T47D (cell line): ENCODE measurements around the gene OPN3.
A peak's percentile ranks its signal among the peaks of the same experiment; 100 is the strongest.

ENCODE experiments used
- DNase-seq, 2 experiments: peaks; one replicate each; pipeline versions ENCODE4 v3.0.0 to v3.0.0-alpha.2; 2011 to 2012; ENCODE audit warnings: low read depth in 1 of 2, low spot score in 1 of 2
- JUND ChIP-seq: IDR thresholded peaks from 2 replicates; pipeline ENCODE4 v1.6.1; 2012; ENCODE audit warnings: low read depth
- in situ Hi-C: cut with HindIII; loops from 2 replicates; pipeline ENCODE4 v1.10.0; 2016; ENCODE audit warnings: low sequenced_read_pairs, low pct_unique_long_range_greater_than_20kb

The OPN3 gene

DNA sequence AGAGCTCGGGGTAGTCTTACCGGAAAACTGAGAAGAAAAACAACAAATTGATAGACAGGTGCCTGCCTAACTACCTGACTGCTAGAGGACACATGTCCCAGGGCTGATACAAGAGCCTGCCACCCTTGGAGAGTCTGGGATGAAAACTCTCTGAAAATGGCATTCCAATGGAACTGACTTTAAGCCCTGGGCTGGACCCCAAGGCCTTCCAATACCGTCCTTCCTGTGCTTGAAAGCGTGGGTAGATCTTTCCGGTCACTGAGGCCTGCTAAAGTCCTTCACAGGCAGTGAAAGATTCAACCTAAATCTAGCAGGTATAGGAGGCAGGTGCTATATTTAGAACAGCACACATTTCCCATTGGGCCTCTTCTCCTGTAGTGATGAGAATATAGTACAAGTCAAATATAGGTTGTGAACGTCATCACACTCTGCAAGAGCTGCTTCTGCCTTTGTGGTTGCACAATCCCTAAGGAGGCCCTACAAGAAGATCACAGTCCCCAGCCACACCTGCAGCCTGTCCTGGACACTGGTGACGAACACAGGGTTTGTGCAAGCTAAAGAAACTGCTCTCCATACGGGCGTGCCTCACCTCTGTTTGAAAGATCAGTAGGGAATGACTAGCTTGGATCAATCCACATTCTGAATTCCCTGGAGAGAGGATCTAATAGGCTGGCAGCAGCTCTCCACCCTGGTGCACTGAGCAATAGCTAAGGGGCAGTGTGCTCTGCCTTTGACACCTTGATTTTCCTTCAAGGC, 876 bp upstream of the OPN3 start:
- no peak for TF ChIP-seq JUND
- DNase-seq = peak in 1 of 2 experiments; percentile 36
- in situ Hi-C loops = no loop called here

- in situ Hi-C loops = no loop called here
- TF ChIP-seq JUND = no peak
- peak; percentile 56 to 62 for DNase-seq
These were observed 483 bp downstream of the OPN3 start for GRCh38 chr1:241639623-241640148.

DNA sequence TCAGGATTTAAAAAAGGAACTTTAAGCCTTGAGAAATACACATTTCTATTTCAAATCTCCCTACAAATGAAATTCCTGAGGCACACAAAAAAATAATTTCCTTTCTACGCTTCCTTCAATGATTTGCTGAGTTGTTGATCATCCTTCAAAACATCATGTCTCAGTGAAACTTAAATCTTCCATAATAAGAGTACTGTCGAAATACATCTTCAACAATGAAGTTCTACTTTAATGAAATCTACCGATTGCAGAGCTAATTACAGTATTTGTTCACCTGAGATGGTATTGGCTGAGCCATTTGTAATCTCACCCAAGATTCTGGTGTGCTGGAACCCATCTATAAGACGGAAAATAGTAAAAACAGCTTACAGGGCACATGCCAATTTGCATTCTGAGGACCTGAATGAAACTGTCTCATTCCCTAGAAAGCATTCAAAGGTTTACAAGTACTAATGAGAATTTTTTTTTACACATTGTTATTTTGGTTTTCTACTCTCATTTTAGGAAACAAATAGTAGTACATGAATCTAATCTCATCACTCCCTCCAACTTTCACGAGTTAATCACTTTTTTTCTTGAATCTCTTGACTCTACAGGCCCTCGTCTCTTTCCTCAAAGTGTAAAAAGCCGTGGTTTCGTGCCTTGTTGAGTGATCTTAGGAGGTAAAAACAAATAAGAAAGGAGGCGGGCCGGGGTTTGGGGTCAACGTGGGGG, 1.1 kb downstream of the OPN3 start:
- DNase-seq = no peak
- TF ChIP-seq JUND = no peak
- in situ Hi-C loops = no loop called here

DNA sequence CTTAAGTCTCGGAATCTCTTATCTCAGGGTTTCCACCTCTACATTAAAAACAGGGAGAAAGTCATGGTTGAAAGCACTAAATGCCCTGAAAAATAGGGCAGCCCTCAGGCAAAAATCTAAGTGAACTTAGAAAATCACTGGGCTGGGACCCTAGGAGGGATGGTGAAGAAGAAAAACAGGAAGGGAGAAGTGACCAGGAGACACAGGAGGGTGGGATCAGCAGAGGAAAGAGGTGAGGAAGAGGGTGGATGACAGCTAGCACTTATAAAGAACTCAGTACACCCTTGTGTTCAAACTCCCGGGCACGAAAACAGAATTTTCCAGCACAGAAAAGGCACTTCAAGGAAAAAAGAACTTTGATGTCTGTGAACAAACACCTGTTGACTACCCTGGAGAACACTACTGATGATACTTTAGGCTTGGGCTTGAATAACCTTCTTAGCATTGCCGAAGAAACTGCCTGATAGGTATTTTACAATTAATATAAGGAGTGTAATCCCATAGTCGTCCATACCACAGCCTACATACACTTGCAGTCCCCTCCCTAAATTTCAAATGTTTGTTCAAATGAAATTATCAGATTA, 2.0 kb downstream of the OPN3 start:
- TF ChIP-seq JUND = no peak
- in situ Hi-C loops = no loop called here
- DNase-seq = no peak

GRCh38 chr1:241637604-241638003, 2.6 kb downstream of the OPN3 start:
- in situ Hi-C loops = no loop called here
- TF ChIP-seq JUND = no peak

DNA sequence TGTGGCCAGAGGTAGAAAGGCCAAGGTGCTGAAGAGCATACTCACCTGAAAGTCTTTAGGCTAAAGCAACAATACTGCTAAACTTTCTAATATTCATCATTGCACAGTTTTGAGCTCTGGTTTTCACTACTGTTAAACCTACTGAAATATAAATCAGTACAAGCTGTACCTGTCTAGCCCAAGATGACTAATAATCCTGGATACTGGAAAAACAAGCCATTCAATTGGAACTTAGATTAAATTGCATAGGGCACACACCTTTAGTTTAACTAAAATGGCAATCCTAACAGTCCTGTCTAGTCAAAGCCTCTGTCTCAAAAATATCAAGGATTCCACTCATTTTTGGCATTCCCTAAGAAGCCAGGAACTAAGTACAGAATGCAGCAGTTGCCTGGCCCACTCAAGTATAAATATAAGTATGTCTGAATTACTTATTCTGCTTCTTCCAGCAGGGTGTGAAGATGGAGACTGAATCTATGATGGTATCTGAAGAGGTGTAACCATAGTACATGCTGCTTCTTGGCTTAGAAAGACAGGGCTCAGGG, 3.1 kb downstream of the OPN3 start:
- DNase-seq = no peak
- in situ Hi-C loops = no loop called here
- TF ChIP-seq JUND = no peak

More at GRCh38 chr1:241637604-241638003, 2.6 kb downstream of the OPN3 start:
- no peak for DNase-seq

- in situ Hi-C loops = no loop called here
- no peak for TF ChIP-seq JUND
- DNase-seq = no peak
These were observed 3.9 kb downstream of the OPN3 start for GRCh38 chr1:241636291-241636690.

DNA sequence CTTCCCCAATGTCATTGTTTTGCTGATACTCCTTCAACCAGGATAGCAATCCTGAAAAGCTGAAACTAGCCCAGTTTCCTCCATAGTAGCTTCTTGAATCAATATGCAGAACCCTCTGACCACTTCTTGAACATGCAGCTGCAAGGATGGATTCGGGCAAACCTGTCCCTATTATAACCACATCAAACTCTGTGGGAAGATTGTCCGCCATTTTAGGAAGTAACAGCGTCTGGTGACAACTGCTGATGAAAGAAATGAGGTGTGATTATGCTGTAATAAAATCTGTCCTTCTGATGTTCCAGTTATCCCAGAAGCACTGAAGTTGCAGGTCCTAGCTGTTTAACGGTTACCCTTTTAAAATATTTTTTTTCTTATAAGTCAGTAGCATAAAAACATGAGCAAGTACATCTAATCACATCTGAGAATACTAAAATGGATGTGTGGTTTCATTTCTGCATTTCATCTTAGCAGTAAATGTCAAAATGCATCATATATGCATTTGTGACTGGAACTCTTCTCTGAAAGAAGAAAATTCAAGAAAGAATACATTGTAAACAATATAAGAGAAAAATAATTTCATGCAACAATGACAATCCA, 4.5 kb downstream of the OPN3 start:
- TF ChIP-seq JUND = no peak
- in situ Hi-C loops = no loop called here
- no peak for DNase-seq

GRCh38 chr1:241632987-241633386, 7.2 kb downstream of the OPN3 start:
- in situ Hi-C loops = no loop called here
- no peak for DNase-seq
- no peak for TF ChIP-seq JUND

- TF ChIP-seq JUND = no peak
- DNase-seq = no peak
- in situ Hi-C loops = no loop called here
These were observed 8.5 kb downstream of the OPN3 start for GRCh38 chr1:241631674-241632073.

GRCh38 chr1:241630899-241631298, 9.3 kb downstream of the OPN3 start:
- no peak for TF ChIP-seq JUND
- in situ Hi-C loops = no loop called here
- no peak for DNase-seq

DNA sequence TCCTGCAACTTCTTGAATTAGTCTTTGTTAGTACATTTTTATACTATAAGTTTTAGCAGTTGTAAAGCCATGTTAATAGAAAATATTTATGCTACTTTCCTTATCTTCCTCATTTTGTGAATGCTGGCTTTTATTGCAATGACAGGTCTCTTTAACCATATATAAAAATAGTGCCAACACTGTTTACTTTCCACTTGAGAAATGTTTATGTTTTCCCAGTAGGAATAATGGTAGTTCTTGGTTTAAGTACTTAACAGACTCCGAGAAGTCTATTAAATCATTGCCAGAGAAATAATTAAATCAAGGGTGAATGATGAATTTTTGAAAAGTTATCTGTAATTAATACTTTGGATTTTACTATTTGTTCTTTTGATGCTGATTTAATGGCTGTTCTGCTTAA, 9.7 kb downstream of the OPN3 start:
- in situ Hi-C loops = no loop called here
- TF ChIP-seq JUND = no peak
- no peak for DNase-seq

GRCh38 chr1:241630005-241630404, 10.2 kb downstream of the OPN3 start:
- no peak for TF ChIP-seq JUND
- DNase-seq = no peak
- in situ Hi-C loops = no loop called here
